ENCODE measurements around the gene TTLL3.
"Not testable (repeated sequence)": the region's sequence is repeated elsewhere in the genome, so short reads cannot be mapped to it uniquely, and the experiment has no call there.

The TTLL3 gene

DNA sequence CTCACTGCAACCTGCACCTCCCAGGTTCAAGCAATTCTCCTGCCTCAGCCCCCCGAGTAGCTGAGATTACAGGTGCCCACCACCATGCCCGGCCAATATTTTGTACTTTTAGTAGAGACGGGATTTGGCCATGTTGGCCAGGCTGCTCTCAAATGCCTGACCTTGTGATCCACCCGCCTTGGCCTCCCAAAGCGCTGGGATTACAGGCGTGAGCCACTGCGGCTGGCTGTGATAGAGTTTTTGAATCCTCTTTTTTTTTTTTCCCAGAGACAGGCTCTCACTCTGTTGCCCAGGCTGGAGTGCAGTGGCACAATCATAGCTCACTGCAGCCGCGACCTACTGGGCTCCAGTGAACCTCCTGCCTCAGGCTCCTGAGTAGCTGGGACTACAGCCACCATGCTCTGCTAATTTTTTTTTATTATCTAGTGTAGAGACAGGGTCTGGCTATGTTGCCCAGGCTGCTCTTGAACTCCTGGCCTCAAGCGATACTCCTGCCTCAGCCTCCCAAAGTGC lies 55.1 kb downstream of the TTLL3 start:
- H3K9ac ChIP-seq (ENCODE audit: low read length); H3K27ac ChIP-seq (ENCODE audit: low read length); H3K4me3 ChIP-seq (ENCODE audit: low read length); H3K4me1 ChIP-seq (ENCODE audit: control insufficient read depth, low read depth, low read length); H3K36me3 ChIP-seq (ENCODE audit: control insufficient read depth, low read depth, low read length); H3K9me3 ChIP-seq (ENCODE audit: control insufficient read depth, low read depth, low read length): not testable (repeated sequence)
- peaks cover 21% of the 10 kb centered on the region for H3K27me3 ChIP-seq (ENCODE audit: control insufficient read depth, insufficient read depth, low read length)

DNA sequence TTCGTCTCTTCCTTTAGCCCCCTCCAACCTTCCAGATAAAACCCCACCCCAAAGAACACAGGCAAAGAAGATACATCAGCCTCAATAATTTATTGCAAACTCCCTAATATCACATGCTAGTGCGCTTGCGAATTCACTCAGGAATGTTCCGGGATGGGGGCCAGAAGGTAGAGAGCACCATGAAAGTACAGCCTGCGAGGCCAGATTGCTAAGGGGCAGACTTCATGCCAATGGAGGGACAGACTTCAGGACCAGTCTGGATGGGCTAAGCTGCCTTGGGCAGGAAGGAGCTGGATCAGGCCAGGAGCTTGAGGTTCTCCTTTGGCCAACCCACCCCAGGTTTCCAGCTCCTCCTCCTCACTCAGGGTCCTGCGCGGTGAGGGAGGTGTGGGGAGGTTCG lies 56.6 kb downstream of the TTLL3 start:
- Histone ChIP-seq H3K27me3 (ENCODE audit: control insufficient read depth, insufficient read depth, low read length) (peaks cover 16% of the 10 kb centered on the region), H3K36me3 (ENCODE audit: control insufficient read depth, low read depth, low read length) (no peaks in the 10 kb centered on the region), H3K4me1 (ENCODE audit: control insufficient read depth, low read depth, low read length) (no peaks in the 10 kb centered on the region), H3K9me3 (ENCODE audit: control insufficient read depth, low read depth, low read length) (no peaks in the 10 kb centered on the region), H3K4me3 (ENCODE audit: low read length) (no peak overlapping the region), H3K9ac (ENCODE audit: low read length) (no peak overlapping the region), H3K27ac (ENCODE audit: low read length) (no peak overlapping the region)

DNA sequence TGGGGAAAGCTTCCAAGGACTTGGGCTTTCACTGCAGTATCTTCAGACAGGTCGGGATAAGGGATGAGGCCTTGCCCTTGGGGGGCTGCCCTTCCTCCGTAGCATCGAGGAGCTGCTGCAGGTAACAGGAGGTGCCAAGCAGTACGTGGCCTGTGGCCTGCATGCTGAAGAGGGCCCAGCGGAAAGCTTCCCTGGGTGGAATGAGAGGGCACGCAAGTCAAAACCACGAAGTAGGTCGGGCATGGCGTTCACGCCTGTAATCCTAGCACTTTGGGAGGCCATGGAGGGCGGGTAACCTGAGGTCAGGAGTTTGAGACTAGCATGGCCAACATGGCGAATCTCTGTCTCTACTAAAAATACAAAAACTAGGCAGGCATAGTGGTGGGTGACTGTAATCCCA lies 57.0 kb downstream of the TTLL3 start:
- Histone ChIP-seq H3K27ac (ENCODE audit: low read length) (no peak overlapping the region), H3K4me3 (ENCODE audit: low read length) (no peak overlapping the region), H3K9ac (ENCODE audit: low read length) (no peak overlapping the region), H3K36me3 (ENCODE audit: control insufficient read depth, low read depth, low read length) (no peaks in the 10 kb centered on the region), H3K9me3 (ENCODE audit: control insufficient read depth, low read depth, low read length) (no peaks in the 10 kb centered on the region), H3K4me1 (ENCODE audit: control insufficient read depth, low read depth, low read length) (no peaks in the 10 kb centered on the region), H3K27me3 (ENCODE audit: control insufficient read depth, insufficient read depth, low read length) (peaks cover 11% of the 10 kb centered on the region)

DNA sequence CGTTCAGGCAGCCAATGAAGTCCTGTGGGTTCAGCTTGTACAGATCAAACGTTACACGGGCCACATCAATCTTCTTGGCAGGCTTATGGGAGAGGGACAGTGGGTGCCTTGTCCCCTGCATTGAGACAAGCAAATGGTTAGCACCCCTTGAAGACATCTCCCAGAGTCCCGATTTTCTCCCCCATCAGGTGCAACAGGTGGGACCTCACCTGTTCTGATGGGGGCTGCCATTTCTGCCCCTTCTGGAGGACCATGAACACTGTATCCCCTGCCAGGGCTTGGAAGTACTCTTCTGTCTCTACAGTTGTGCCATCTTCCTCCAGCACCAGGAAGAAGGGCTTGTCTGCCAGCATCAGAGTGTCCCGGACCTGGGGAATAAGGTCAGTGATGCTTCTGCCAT lies 59.9 kb downstream of the TTLL3 start:
- Histone ChIP-seq H3K4me3 (ENCODE audit: low read length) (no peak overlapping the region), H3K9me3 (ENCODE audit: control insufficient read depth, low read depth, low read length) (no peaks in the 10 kb centered on the region), H3K36me3 (ENCODE audit: control insufficient read depth, low read depth, low read length) (no peaks in the 10 kb centered on the region), H3K27ac (ENCODE audit: low read length) (no peak overlapping the region), H3K9ac (ENCODE audit: low read length) (no peak overlapping the region), H3K27me3 (ENCODE audit: control insufficient read depth, insufficient read depth, low read length) (no peaks in the 10 kb centered on the region), H3K4me1 (ENCODE audit: control insufficient read depth, low read depth, low read length) (no peaks in the 10 kb centered on the region)

DNA sequence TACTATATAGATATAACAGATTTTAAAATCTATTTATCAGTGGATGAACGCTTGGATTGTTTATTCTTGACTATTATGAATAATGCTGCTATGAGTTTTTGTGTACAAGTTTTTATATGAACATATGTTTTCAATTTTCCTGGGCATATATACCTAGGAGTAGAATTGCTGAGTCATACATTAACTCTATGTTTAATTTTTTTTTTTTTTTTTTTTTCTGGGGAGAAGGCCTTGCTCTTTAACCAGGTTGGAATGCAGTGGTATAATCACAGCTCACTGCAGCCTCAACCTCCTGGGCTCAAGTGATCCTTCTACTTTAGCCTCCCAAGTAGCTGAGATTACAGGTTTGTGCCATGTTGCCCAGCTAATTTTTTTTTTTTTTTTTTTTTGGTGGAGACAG lies 60.9 kb downstream of the TTLL3 start:
- Histone ChIP-seq H3K27me3 (ENCODE audit: control insufficient read depth, insufficient read depth, low read length) (no peaks in the 10 kb centered on the region), H3K4me3 (ENCODE audit: low read length) (no peak overlapping the region), H3K4me1 (ENCODE audit: control insufficient read depth, low read depth, low read length) (no peaks in the 10 kb centered on the region), H3K36me3 (ENCODE audit: control insufficient read depth, low read depth, low read length) (no peaks in the 10 kb centered on the region), H3K27ac (ENCODE audit: low read length) (no peak overlapping the region), H3K9ac (ENCODE audit: low read length) (no peak overlapping the region), H3K9me3 (ENCODE audit: control insufficient read depth, low read depth, low read length) (no peaks in the 10 kb centered on the region)

DNA sequence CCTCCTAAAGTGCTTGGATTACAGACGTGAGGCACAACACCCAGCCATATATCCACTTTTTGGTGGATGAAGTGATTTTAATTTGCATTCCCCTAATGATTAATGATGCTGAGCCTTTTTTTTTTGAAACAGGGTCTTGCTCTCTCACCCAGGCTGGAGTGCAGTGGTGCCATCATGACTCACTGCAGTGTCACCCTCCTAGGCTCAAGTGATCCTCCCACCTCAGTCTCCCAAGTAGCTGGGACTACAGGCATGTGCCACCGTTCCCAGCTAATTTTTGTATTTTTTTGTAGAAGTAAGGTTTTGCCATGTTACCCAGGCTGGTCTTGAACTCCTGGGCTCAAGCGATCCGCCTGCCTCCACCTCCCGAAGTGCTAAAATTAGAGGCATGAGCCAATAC lies 62.0 kb downstream of the TTLL3 start:
- not testable (repeated sequence) for H3K9me3 ChIP-seq (ENCODE audit: control insufficient read depth, low read depth, low read length); H3K27ac ChIP-seq (ENCODE audit: low read length); H3K36me3 ChIP-seq (ENCODE audit: control insufficient read depth, low read depth, low read length); H3K4me1 ChIP-seq (ENCODE audit: control insufficient read depth, low read depth, low read length); H3K27me3 ChIP-seq (ENCODE audit: control insufficient read depth, insufficient read depth, low read length); H3K4me3 ChIP-seq (ENCODE audit: low read length); H3K9ac ChIP-seq (ENCODE audit: low read length)

DNA sequence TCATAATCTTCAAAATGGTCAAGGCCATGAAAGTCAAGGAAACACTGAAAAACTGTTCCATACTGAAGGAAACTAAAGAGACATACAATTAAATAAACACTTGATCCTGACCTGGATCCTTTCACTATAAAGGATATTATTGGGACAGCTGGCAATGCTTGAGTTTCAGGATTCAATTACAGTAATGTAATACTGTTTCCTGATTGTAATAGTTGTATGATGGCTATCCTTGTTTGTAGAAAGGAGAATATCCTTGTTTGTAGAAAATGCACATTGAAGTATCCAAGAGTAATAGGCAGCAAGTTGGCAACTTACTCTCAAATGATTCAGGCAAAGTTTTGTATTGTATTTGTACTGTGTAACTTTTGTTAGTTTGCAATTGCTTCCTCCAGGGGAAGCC lies 65.4 kb downstream of the TTLL3 start:
- Histone ChIP-seq H3K9ac (ENCODE audit: low read length) (no peak overlapping the region), H3K4me1 (ENCODE audit: control insufficient read depth, low read depth, low read length) (no peaks in the 10 kb centered on the region), H3K36me3 (ENCODE audit: control insufficient read depth, low read depth, low read length) (no peaks in the 10 kb centered on the region), H3K9me3 (ENCODE audit: control insufficient read depth, low read depth, low read length) (no peaks in the 10 kb centered on the region), H3K27ac (ENCODE audit: low read length) (no peak overlapping the region), H3K27me3 (ENCODE audit: control insufficient read depth, insufficient read depth, low read length) (no peaks in the 10 kb centered on the region), H3K4me3 (ENCODE audit: low read length) (no peak overlapping the region)

DNA sequence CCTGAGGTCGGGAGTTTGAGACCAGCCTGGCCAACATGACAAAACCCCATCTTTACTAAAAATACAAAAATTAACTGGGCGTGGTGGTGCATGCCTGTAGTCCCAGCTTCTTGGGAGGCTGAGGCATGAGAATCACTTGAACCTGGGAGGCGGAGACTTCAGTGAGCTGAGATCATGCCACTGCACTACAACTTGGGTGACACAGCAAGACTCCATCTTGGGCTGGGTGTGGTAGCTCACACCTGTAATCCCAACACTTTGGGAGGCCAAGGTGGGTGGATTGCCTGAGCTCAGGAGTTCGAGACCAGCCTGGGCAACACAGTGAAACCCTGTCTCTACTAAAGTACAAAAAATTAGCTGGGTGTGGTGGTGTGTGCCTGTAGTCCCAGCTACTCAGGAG lies 66.2 kb downstream of the TTLL3 start:
- H3K4me3 ChIP-seq (ENCODE audit: low read length); H3K9ac ChIP-seq (ENCODE audit: low read length); H3K9me3 ChIP-seq (ENCODE audit: control insufficient read depth, low read depth, low read length); H3K4me1 ChIP-seq (ENCODE audit: control insufficient read depth, low read depth, low read length); H3K36me3 ChIP-seq (ENCODE audit: control insufficient read depth, low read depth, low read length); H3K27me3 ChIP-seq (ENCODE audit: control insufficient read depth, insufficient read depth, low read length); H3K27ac ChIP-seq (ENCODE audit: low read length): not testable (repeated sequence)

DNA sequence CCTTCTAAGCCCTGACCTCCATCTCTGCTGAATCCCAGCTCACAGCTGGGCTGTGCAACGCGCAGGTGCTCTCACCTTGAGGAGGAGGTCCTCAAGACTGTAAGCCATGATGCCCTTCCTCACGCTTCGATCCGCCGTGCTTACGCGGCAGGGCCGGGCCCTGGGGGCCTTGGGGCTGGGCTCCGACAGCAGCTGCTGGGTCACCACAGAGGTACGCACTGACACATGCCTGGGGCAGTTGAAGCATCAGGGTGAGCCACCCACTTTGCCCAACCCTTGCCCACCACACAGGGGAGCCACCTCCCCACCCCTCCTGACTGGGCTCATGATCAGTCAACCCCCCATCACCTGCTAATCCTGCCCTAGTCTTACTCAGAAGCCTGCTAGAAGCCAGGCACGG lies 66.9 kb downstream of the TTLL3 start:
- Histone ChIP-seq H3K27ac (ENCODE audit: low read length) (no peak overlapping the region), H3K4me1 (ENCODE audit: control insufficient read depth, low read depth, low read length) (no peaks in the 10 kb centered on the region), H3K4me3 (ENCODE audit: low read length) (no peak overlapping the region), H3K9ac (ENCODE audit: low read length) (no peak overlapping the region), H3K9me3 (ENCODE audit: control insufficient read depth, low read depth, low read length) (no peaks in the 10 kb centered on the region), H3K36me3 (ENCODE audit: control insufficient read depth, low read depth, low read length) (no peaks in the 10 kb centered on the region), H3K27me3 (ENCODE audit: control insufficient read depth, insufficient read depth, low read length) (no peaks in the 10 kb centered on the region)

DNA sequence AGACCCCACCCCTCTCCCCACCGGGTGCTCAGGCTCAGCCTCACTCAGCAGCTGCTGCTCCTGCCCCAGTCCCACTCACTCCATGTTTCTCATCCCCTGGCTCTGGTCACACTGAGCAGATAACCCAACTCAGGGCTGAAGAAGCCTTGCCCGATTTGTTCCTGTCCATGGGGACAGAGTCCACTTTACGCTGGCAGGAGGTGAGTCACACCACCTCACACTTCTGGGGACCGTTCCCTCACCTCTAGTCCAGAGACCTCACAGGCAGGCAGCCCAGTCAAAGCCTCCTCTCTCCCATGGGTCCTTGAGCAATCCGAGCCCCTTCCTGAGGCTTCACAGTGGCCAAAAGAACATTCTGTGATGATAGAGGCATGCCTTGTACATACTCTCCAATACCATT lies 68.6 kb downstream of the TTLL3 start:
- no peak overlapping the region for H3K4me3 ChIP-seq (ENCODE audit: low read length)
- no peak overlapping the region for H3K9ac ChIP-seq (ENCODE audit: low read length)
- no peaks in the 10 kb centered on the region for H3K4me1 ChIP-seq (ENCODE audit: control insufficient read depth, low read depth, low read length)
- H3K27ac ChIP-seq (ENCODE audit: low read length) = no peak overlapping the region
- H3K27me3 ChIP-seq (ENCODE audit: control insufficient read depth, insufficient read depth, low read length) = no peaks in the 10 kb centered on the region
- H3K9me3 ChIP-seq (ENCODE audit: control insufficient read depth, low read depth, low read length) = no peaks in the 10 kb centered on the region
- no peaks in the 10 kb centered on the region for H3K36me3 ChIP-seq (ENCODE audit: control insufficient read depth, low read depth, low read length)

DNA sequence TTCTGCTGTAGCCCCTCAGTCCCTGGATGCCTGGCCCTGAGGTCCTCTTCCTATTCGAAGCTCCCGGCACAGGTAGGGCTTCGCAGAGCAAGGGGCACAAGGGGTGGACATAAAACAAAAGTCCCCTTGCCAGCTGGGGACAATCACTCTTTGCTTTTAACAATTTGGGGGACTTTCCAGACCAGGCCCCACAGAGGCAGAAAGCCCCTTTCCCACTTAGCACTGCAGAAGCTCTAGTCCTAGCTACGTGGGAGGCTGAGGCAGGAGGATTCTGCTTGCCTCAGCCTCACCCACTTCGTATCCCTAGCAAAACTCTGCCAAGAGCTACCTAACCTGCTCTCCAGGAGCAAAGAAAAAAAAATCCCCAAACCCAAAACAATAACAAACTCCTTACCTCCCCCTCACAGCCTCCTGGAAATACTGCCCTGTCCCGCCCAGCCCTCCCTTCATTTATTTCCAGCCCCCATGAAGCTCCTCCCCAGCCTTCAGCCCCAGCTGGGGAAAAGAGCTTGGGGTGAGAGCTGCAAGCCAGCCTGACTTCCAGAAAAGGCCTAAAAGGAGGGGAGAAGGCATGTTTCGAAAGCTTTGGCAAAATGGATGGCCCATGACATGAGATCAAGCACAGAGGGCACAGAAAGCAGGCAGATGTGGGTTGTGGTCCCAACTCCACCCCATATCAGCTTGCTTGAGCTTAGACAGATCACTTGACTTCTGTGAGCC lies 69.9 kb downstream of the TTLL3 start, which contains the start of gene CIDEC:
CIDEC (minus strand) TSS at position 424 of the 720 bp plus-strand sequence. CDS start 1,767 bp downstream, outside the sequence.
- H3K36me3 ChIP-seq (ENCODE audit: control insufficient read depth, low read depth, low read length) = no peaks in the 10 kb centered on the region
- no peak within 1 kb of the TSS for H3K27ac ChIP-seq (ENCODE audit: low read length)
- no peak within 1 kb of the TSS for H3K9ac ChIP-seq (ENCODE audit: low read length)
- no peak within 1 kb of the TSS for H3K4me3 ChIP-seq (ENCODE audit: low read length)
- no peaks in the 10 kb centered on the region for H3K27me3 ChIP-seq (ENCODE audit: control insufficient read depth, insufficient read depth, low read length)
- no peaks in the 10 kb centered on the region for H3K9me3 ChIP-seq (ENCODE audit: control insufficient read depth, low read depth, low read length)
- no peaks in the 10 kb centered on the region for H3K4me1 ChIP-seq (ENCODE audit: control insufficient read depth, low read depth, low read length)

DNA sequence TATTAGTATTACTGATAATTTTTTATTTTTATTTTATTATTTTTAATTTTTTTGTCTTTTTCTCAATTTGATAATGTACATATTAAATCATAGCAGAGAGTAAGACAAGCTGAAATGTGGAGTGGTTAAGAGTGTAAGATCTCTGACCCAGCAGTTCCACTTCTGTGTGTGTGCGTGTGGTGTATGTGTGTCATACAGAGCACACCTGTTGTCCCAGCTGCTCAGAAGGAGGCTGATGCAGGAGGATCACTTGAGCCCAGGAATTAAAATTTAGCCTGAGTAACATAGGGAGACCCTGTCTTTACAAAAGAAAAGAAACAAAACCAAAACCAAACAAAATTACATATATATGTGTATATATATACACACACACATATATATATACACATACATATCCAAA lies 71.4 kb downstream of the TTLL3 start:
- no peaks in the 10 kb centered on the region for H3K36me3 ChIP-seq (ENCODE audit: control insufficient read depth, low read depth, low read length)
- H3K9me3 ChIP-seq (ENCODE audit: control insufficient read depth, low read depth, low read length) = no peaks in the 10 kb centered on the region
- H3K27me3 ChIP-seq (ENCODE audit: control insufficient read depth, insufficient read depth, low read length) = no peaks in the 10 kb centered on the region
- H3K4me3 ChIP-seq (ENCODE audit: low read length) = no peak overlapping the region
- no peak overlapping the region for H3K27ac ChIP-seq (ENCODE audit: low read length)
- H3K4me1 ChIP-seq (ENCODE audit: control insufficient read depth, low read depth, low read length) = no peaks in the 10 kb centered on the region
- no peak overlapping the region for H3K9ac ChIP-seq (ENCODE audit: low read length)

All from iPS-18a (cell line).